Ectodermal cell (in vitro differentiated cells): ENCODE data around the gene ZFAND3.

Experiments used
- H3K27ac ChIP-seq: 2 replicates; pipeline ENCODE4 v1.7.0; 2013; ENCODE audit warnings: mild to moderate bottlenecking, low read depth, low read length; ENCODE audit not compliant: insufficient read depth, poor library complexity, severe bottlenecking
- H3K27me3 ChIP-seq: 2 replicates; pipeline ENCODE4 v1.7.0; 2013; ENCODE audit warnings: mild to moderate bottlenecking, low read length; ENCODE audit not compliant: insufficient read depth, control insufficient read depth, poor library complexity, severe bottlenecking
- H3K36me3 ChIP-seq: one replicate; pipeline ENCODE4 v1.7.0; 2013; ENCODE audit warnings: low read length; ENCODE audit not compliant: control insufficient read depth, insufficient read depth
- H3K4me1 ChIP-seq: one replicate; pipeline ENCODE4 v1.7.0; 2013; ENCODE audit warnings: low read length; ENCODE audit not compliant: control insufficient read depth, insufficient read depth
- H3K4me3 ChIP-seq: 2 replicates; pipeline ENCODE4 v1.7.0; 2013; ENCODE audit warnings: low read depth, low read length, control low read depth; ENCODE audit not compliant: insufficient read depth
- H3K9me3 ChIP-seq: 2 replicates; pipeline ENCODE4 v1.7.0; 2013; ENCODE audit warnings: mild to moderate bottlenecking, low read length, moderate library complexity; ENCODE audit not compliant: control insufficient read depth
- WGBS, 2 experiments: methylation state at CpG; one replicate each; pipeline ENCODE4 v1.1.7; 2013; ENCODE audit warnings: missing lambda C conversion rate in 2 of 2; 5-methylcytosine and 5-hydroxymethylcytosine counted together

Gene ZFAND3

DNA sequence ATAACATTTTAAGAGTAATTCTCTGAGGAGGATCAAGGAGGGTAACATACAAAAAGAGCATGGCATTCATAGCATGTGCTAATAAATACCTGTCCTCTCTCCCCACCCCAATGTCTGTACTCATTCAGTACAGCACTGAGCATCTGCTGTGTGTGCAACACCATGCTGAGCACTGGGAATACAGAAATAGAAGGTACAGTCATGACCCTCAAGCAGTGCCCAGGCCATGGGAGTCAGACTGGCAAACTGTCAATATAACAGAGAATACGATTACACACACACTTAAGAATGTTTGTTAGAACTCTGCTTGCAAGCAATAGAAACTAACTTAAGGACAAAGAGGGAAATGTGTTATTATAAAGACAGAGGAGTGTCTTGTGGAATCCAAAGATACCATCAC, 24.7 kb upstream of the ZFAND3 start:
- H3K9me3 ChIP-seq, result no peaks in the 10 kb centered on the region
- WGBS, 2 experiments, result 67% methylated on average over 1 of the region's 1 CpG; no CpG with 5 or more reads in 1 of the 2 experiments
- H3K4me1 ChIP-seq, result peaks cover 6% of the 10 kb centered on the region
- H3K27ac ChIP-seq, result no peak overlapping the region
- no peaks in the 10 kb centered on the region for H3K36me3 ChIP-seq
- H3K4me3 ChIP-seq, result no peak overlapping the region
- H3K27me3 ChIP-seq, result no peaks in the 10 kb centered on the region

DNA sequence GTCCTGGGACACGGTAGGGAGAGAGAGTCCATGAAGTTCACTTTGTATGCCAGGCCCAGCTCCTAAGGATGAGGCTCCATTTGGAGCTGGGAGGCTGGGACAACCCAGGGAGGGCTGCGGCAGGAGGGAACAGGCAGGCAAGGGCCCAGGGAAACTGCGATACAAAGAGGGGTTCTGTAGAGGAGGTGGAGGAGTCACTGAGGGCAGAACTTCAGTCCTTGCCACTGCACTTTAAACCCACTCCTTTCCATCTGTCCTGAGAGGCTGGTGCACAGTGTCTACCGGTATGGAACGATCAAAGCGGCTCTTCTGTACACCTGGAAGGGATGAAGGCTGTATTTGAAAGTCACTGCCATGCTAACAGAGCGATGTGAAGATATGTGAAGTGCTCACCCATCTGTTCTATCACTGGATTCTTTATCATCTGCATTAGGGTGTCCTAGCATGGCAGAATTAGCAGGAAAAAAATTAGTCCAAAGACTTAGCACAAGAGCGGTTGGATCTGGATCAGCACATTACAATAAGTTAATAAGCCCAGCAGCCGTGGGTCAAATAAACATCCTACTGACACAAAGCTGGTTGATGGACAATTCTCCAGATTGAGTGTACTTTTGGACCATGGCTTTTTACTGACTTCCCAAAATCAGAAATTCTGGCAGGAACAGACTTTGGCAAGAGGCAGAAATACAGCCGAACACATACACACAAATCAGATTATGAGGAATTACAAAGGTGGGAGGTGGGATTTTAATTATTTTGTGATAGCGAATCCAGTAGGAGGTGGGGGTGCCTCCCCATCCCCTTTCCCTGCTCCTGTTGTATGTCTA, 20.9 kb upstream of the ZFAND3 start:
- WGBS, 2 experiments, result 96 to 97% methylated on average over 11 of the region's 11 CpGs
- H3K36me3 ChIP-seq, result no peaks in the 10 kb centered on the region
- H3K27me3 ChIP-seq, result no peaks in the 10 kb centered on the region
- H3K4me3 ChIP-seq, result no peak overlapping the region
- H3K9me3 ChIP-seq, result no peaks in the 10 kb centered on the region
- no peak overlapping the region for H3K27ac ChIP-seq
- H3K4me1 ChIP-seq, result no peaks in the 10 kb centered on the region

DNA sequence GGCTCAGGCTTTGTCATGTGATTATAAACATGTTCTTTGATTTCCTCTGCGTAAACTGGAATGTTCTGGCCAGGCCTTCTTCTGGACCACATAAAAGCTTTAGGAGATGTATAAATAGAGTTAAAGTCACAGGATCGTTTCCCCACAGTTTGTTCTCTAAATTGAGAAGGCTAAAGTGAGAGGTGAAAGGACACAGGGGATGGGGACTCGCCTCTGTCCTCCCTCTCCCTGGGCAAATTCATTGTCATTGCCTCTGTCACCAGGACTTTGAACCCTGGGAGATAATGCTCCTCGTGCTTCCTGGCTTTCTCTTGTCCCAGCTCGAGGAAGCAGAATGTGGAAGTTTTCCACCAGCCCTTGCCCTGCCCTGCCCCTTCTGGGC, 20.3 kb upstream of the ZFAND3 start:
- Histone ChIP-seq H3K4me3 (no peak overlapping the region), H3K4me1 (no peaks in the 10 kb centered on the region), H3K36me3 (no peaks in the 10 kb centered on the region), H3K9me3 (no peaks in the 10 kb centered on the region), H3K27ac (no peak overlapping the region), H3K27me3 (no peaks in the 10 kb centered on the region)
- WGBS, 2 experiments, result 87 to 90% methylated on average over 5 of the region's 5 CpGs

DNA sequence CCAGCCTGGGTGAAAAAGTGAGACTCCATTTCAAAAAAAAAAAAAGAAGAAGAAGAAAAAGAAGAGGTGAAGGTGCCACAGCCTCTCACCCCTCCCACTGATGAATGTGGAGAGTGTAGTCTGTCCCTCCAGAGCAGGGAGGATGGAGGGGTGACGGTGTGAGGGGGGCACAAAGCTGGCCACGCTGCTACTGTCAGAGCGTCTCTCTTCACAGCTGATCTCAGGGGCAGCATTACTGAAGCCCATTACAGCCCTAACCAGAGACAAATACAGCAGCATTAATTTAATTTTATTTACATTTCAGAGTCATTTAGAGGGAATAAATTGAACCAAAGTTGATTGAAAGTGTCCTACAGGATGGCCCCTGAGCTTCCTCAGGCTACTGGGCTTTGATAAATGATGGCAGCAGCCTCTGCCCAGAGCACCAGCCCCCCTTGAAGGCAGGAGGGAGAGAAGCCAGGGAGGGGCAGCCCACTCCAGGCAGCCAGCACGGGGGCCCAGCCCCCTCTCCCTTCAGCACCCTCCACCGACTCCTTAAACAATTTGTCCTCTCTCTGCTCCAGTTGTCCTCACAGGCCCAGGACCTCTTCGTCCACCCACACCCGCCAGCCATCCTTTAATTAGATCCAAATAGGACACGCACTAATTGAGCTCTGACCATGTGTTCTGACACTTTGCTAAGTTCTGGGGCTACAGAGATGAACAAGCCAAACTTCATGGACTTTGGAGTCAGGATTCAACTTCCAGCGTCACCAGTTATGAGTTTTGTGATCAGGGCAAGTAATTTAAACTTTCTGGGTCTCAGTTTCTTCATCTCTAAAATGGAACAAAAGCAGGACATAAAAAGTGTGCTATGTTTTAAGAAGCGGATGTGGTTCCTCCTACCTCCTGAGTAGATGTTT, 18.6 kb upstream of the ZFAND3 start:
- H3K27me3 ChIP-seq, result no peaks in the 10 kb centered on the region
- H3K9me3 ChIP-seq, result no peaks in the 10 kb centered on the region
- no peak overlapping the region for H3K27ac ChIP-seq
- no peak overlapping the region for H3K4me3 ChIP-seq
- 71 to 73% methylated on average over 10 of the region's 10 CpGs for WGBS, 2 experiments
- no peaks in the 10 kb centered on the region for H3K4me1 ChIP-seq
- H3K36me3 ChIP-seq, result no peaks in the 10 kb centered on the region

- H3K9me3 ChIP-seq, result no peaks in the 10 kb centered on the region
- no peak overlapping the region for H3K27ac ChIP-seq
- no peak overlapping the region for H3K4me3 ChIP-seq
Measured at GRCh38 chr6:37801605-37801940, 18.0 kb upstream of the ZFAND3 start.

GRCh38 chr6:37802810-37803209, 16.7 kb upstream of the ZFAND3 start:
- H3K27ac ChIP-seq, result no peak overlapping the region
- H3K4me1 ChIP-seq, result no peaks in the 10 kb centered on the region
- whole genome bisulfite sequencing, 2 experiments, result 95 to 96% methylated on average over 2 of the region's 2 CpGs
- H3K4me3 ChIP-seq, result no peak overlapping the region
- H3K36me3 ChIP-seq, result no peaks in the 10 kb centered on the region
- no peaks in the 10 kb centered on the region for H3K27me3 ChIP-seq
- no peaks in the 10 kb centered on the region for H3K9me3 ChIP-seq

More at GRCh38 chr6:37801605-37801940, 18.0 kb upstream of the ZFAND3 start:
- no peaks in the 10 kb centered on the region for H3K4me1 ChIP-seq
- no peaks in the 10 kb centered on the region for H3K36me3 ChIP-seq
- no peaks in the 10 kb centered on the region for H3K27me3 ChIP-seq

- H3K27me3 ChIP-seq, result no peaks in the 10 kb centered on the region
- no peaks in the 10 kb centered on the region for H3K4me1 ChIP-seq
- H3K9me3 ChIP-seq, result no peaks in the 10 kb centered on the region
- H3K36me3 ChIP-seq, result no peaks in the 10 kb centered on the region
- H3K27ac ChIP-seq, result no peak overlapping the region
- WGBS, 2 experiments, result 84 to 93% methylated on average over 1 of the region's 1 CpG
- no peak overlapping the region for H3K4me3 ChIP-seq
Measured at GRCh38 chr6:37804586-37804985, 14.9 kb upstream of the ZFAND3 start.

- Histone ChIP-seq H3K4me3 (no peak overlapping the region), H3K27me3 (no peaks in the 10 kb centered on the region), H3K9me3 (no peaks in the 10 kb centered on the region), H3K4me1 (no peaks in the 10 kb centered on the region), H3K36me3 (no peaks in the 10 kb centered on the region), H3K27ac (no peak overlapping the region)
- 94 to 95% methylated on average over 2 of the region's 2 CpGs for WGBS, 2 experiments
Measured at GRCh38 chr6:37806213-37806612, 13.3 kb upstream of the ZFAND3 start.

DNA sequence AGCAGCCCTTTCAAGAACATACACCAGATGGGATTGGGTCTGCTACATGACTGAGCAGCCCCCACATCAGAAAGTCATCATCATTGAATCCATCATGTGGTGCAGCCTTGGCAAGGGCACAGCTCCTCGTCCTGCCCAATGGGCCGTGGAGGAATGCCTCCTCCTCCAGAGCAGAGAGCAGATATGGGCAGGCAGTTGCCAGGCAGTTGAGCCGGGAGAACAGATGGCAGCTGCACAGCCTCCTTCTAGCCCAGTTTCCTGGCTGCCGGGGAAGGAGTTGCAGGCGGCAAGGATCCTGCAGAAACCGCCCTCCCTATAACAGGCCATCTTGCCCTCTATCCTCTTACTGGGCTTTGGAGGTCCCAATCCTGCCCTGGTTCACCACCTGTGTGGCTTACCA, 11.9 kb upstream of the ZFAND3 start:
- Histone ChIP-seq H3K27ac (no peak overlapping the region), H3K4me3 (no peak overlapping the region), H3K9me3 (no peaks in the 10 kb centered on the region), H3K36me3 (no peaks in the 10 kb centered on the region), H3K27me3 (no peaks in the 10 kb centered on the region), H3K4me1 (no peaks in the 10 kb centered on the region)
- 86 to 89% methylated on average over 6 of the region's 6 CpGs for WGBS, 2 experiments

DNA sequence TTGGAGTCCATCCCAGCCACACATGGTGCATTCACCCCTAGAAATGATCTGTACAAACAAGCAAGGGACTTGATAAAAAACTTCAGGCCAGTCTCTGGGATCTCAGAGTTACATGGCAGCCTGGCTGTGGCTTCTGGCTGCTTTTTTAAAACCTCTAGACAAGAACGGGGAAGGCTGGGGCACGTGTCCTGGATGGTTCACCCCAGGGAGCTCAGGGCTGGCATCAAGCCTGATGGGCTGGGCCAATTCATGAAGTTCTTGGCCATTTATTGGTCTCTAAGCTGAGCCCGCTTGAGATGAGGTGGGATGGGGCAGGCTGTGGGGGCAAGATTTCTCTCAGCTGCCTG, 10.4 kb upstream of the ZFAND3 start:
- H3K9me3 ChIP-seq, result no peaks in the 10 kb centered on the region
- H3K27me3 ChIP-seq, result no peaks in the 10 kb centered on the region
- no peak overlapping the region for H3K4me3 ChIP-seq
- H3K36me3 ChIP-seq, result no peaks in the 10 kb centered on the region
- H3K27ac ChIP-seq, result no peak overlapping the region
- WGBS, 2 experiments, result 76 to 85% methylated on average over 3 of the region's 3 CpGs
- H3K4me1 ChIP-seq, result no peaks in the 10 kb centered on the region
